ENCODE results near the gene TRA2B.

Gene TRA2B

GRCh38 chr3:185880600-185880999 lies 57.2 kb downstream of the TRA2B start:
- Histone ChIP-seq H3K4me3 (ENCODE audit: low read depth in 1 of 2, low read length in 2 of 2) (no peak overlapping the region), H3K36me3 (ENCODE audit: control insufficient read depth in 1 of 2, insufficient read depth in 2 of 2, low read length in 2 of 2) (no peaks in the 10 kb centered on the region), H3K4me1 (ENCODE audit: control insufficient read depth in 1 of 2, insufficient read depth in 2 of 2, low read length in 2 of 2) (no peaks in the 10 kb centered on the region), H3K9ac (ENCODE audit: low read depth in 1 of 2, low read length in 2 of 2) (no peak overlapping the region), H3K27ac (ENCODE audit: low read depth, low read length) (no peak overlapping the region), H3K9me3 (ENCODE audit: control insufficient read depth in 1 of 2, low read length in 2 of 2) (no peaks in the 10 kb centered on the region), H3K27me3 (ENCODE audit: control insufficient read depth in 1 of 2, insufficient read depth in 2 of 2, low read length in 2 of 2) (peaks cover 0 to 2% of the 10 kb centered on the region in 2 donors)

- Histone ChIP-seq H3K9me3 (ENCODE audit: control insufficient read depth in 1 of 2, low read length in 2 of 2) (no peaks in the 10 kb centered on the region), H3K27ac (ENCODE audit: low read depth, low read length) (no peak overlapping the region), H3K9ac (ENCODE audit: low read depth in 1 of 2, low read length in 2 of 2) (no peak overlapping the region), H3K4me3 (ENCODE audit: low read depth in 1 of 2, low read length in 2 of 2) (no peak overlapping the region), H3K27me3 (ENCODE audit: control insufficient read depth in 1 of 2, insufficient read depth in 2 of 2, low read length in 2 of 2) (peaks cover 0 to 2% of the 10 kb centered on the region in 2 donors), H3K36me3 (ENCODE audit: control insufficient read depth in 1 of 2, insufficient read depth in 2 of 2, low read length in 2 of 2) (no peaks in the 10 kb centered on the region), H3K4me1 (ENCODE audit: control insufficient read depth in 1 of 2, insufficient read depth in 2 of 2, low read length in 2 of 2) (no peaks in the 10 kb centered on the region)
Observed at GRCh38 chr3:185878920-185879319, 58.9 kb downstream of the TRA2B start.

GRCh38 chr3:185874119-185874518 lies 63.7 kb downstream of the TRA2B start:
- Histone ChIP-seq H3K27ac (ENCODE audit: low read depth, low read length) (no peak overlapping the region), H3K9me3 (ENCODE audit: control insufficient read depth in 1 of 2, low read length in 2 of 2) (no peaks in the 10 kb centered on the region)

GRCh38 chr3:185867650-185868049 lies 70.2 kb downstream of the TRA2B start:
- H3K36me3 ChIP-seq (ENCODE audit: control insufficient read depth in 1 of 2, insufficient read depth in 2 of 2, low read length in 2 of 2): no peaks in the 10 kb centered on the region
- H3K4me1 ChIP-seq (ENCODE audit: control insufficient read depth in 1 of 2, insufficient read depth in 2 of 2, low read length in 2 of 2): peaks cover 0 to 5% of the 10 kb centered on the region in 2 donors
- H3K9me3 ChIP-seq (ENCODE audit: control insufficient read depth in 1 of 2, low read length in 2 of 2): no peaks in the 10 kb centered on the region
- no peak overlapping the region for H3K9ac ChIP-seq (ENCODE audit: low read depth in 1 of 2, low read length in 2 of 2)
- no peaks in the 10 kb centered on the region for H3K27me3 ChIP-seq (ENCODE audit: control insufficient read depth in 1 of 2, insufficient read depth in 2 of 2, low read length in 2 of 2)
- no peak overlapping the region for H3K4me3 ChIP-seq (ENCODE audit: low read depth in 1 of 2, low read length in 2 of 2)
- H3K27ac ChIP-seq (ENCODE audit: low read depth, low read length): no peak overlapping the region

More at GRCh38 chr3:185874119-185874518, 63.7 kb downstream of the TRA2B start:
- Histone ChIP-seq H3K9ac (ENCODE audit: low read depth in 1 of 2, low read length in 2 of 2) (no peak overlapping the region), H3K4me3 (ENCODE audit: low read depth in 1 of 2, low read length in 2 of 2) (no peak overlapping the region), H3K27me3 (ENCODE audit: control insufficient read depth in 1 of 2, insufficient read depth in 2 of 2, low read length in 2 of 2) (no peaks in the 10 kb centered on the region), H3K36me3 (ENCODE audit: control insufficient read depth in 1 of 2, insufficient read depth in 2 of 2, low read length in 2 of 2) (no peaks in the 10 kb centered on the region), H3K4me1 (ENCODE audit: control insufficient read depth in 1 of 2, insufficient read depth in 2 of 2, low read length in 2 of 2) (no peaks in the 10 kb centered on the region)

- Histone ChIP-seq H3K9ac (ENCODE audit: low read depth in 1 of 2, low read length in 2 of 2) (no peak overlapping the region), H3K9me3 (ENCODE audit: control insufficient read depth in 1 of 2, low read length in 2 of 2) (no peaks in the 10 kb centered on the region), H3K36me3 (ENCODE audit: control insufficient read depth in 1 of 2, insufficient read depth in 2 of 2, low read length in 2 of 2) (no peaks in the 10 kb centered on the region), H3K27ac (ENCODE audit: low read depth, low read length) (no peak overlapping the region), H3K4me1 (ENCODE audit: control insufficient read depth in 1 of 2, insufficient read depth in 2 of 2, low read length in 2 of 2) (peaks cover 0 to 5% of the 10 kb centered on the region in 2 donors), H3K27me3 (ENCODE audit: control insufficient read depth in 1 of 2, insufficient read depth in 2 of 2, low read length in 2 of 2) (no peaks in the 10 kb centered on the region), H3K4me3 (ENCODE audit: low read depth in 1 of 2, low read length in 2 of 2) (no peak overlapping the region)
Observed at GRCh38 chr3:185866995-185867394, 70.8 kb downstream of the TRA2B start.

- H3K9me3 ChIP-seq (ENCODE audit: control insufficient read depth in 1 of 2, low read length in 2 of 2): no peaks in the 10 kb centered on the region
- H3K27ac ChIP-seq (ENCODE audit: low read depth, low read length): no peak overlapping the region
- no peaks in the 10 kb centered on the region for H3K27me3 ChIP-seq (ENCODE audit: control insufficient read depth in 1 of 2, insufficient read depth in 2 of 2, low read length in 2 of 2)
- H3K4me1 ChIP-seq (ENCODE audit: control insufficient read depth in 1 of 2, insufficient read depth in 2 of 2, low read length in 2 of 2): peaks cover 0 to 5% of the 10 kb centered on the region in 2 donors
- no peak overlapping the region for H3K9ac ChIP-seq (ENCODE audit: low read depth in 1 of 2, low read length in 2 of 2)
- no peak overlapping the region for H3K4me3 ChIP-seq (ENCODE audit: low read depth in 1 of 2, low read length in 2 of 2)
- H3K36me3 ChIP-seq (ENCODE audit: control insufficient read depth in 1 of 2, insufficient read depth in 2 of 2, low read length in 2 of 2): no peaks in the 10 kb centered on the region
Observed at GRCh38 chr3:185866555-185866954, 71.3 kb downstream of the TRA2B start.
